Measurements from ENCODE around the gene CIDEC. TPM values are rescaled to one million over a fixed set of nuclear protein-coding genes. Genes with fewer than 3 reads are reported as not detected.

The CIDEC gene
- total and polyA plus RNA-seq, 2 of the 13 experiments (the other 11 are each of a cell fraction or from before 2014, with no cell fraction given), result 2.5 to 10.4 TPM

- TF ChIP-seq KDM3A (CRISPR knock-in tag; IDR thresholded peaks at IDR 0.05; ENCODE audit: low read depth) (no peak), ZNF317 (CRISPR knock-in tag; IDR thresholded peaks at IDR 0.05) (no peak), CREB1 (IDR thresholded peaks at IDR 0.05) (no peak), CREB1 (CRISPR knock-in tag; IDR thresholded peaks at IDR 0.05) (no peak), NFE2L2 (IDR thresholded peaks at IDR 0.05; ENCODE audit: low read length) (no peak), CENPX (CRISPR knock-in tag; IDR thresholded peaks at IDR 0.05) (no peak), NR2F2 (IDR thresholded peaks at IDR 0.05; ENCODE audit: borderline replicate concordance, low read depth) (no peak), CERS6 (CRISPR knock-in tag; IDR thresholded peaks at IDR 0.05) (no peak), GPN1 (CRISPR knock-in tag; IDR thresholded peaks at IDR 0.05; ENCODE audit: borderline replicate concordance) (no peak), MLXIP (CRISPR knock-in tag; IDR thresholded peaks at IDR 0.05; ENCODE audit: borderline replicate concordance) (no peak), MAZ (IDR thresholded peaks at IDR 0.05; ENCODE audit: borderline replicate concordance, low read depth, low read length) (peak; percentile 42; the same call in 1 of the 2 replicates), MAZ (CRISPR knock-in tag; IDR thresholded peaks at IDR 0.05; ENCODE audit: low read depth) (peak; percentile 82; the same call in 1 of the 2 replicates), ETV6 (CRISPR knock-in tag; conservative IDR thresholded peaks at IDR 0.05) (no peak), ZSCAN22 (CRISPR knock-in tag; IDR thresholded peaks at IDR 0.05) (no peak), TBX3 (IDR thresholded peaks at IDR 0.05; ENCODE audit: borderline replicate concordance) (0 out of 2 replicates have a peak, but pooled peaks have one; percentile 8), ELK4 (CRISPR knock-in tag; IDR thresholded peaks at IDR 0.05; ENCODE audit: borderline replicate concordance) (no peak), LCORL (IDR thresholded peaks at IDR 0.05) (no peak), LCORL (CRISPR knock-in tag; IDR thresholded peaks at IDR 0.05) (peak; percentile 94), IRF9 (CRISPR knock-in tag; IDR thresholded peaks at IDR 0.05; ENCODE audit: borderline replicate concordance) (no peak), ZNF550 (CRISPR knock-in tag; IDR thresholded peaks at IDR 0.05; ENCODE audit: borderline replicate concordance) (no peak), ZNF296 (CRISPR knock-in tag; conservative IDR thresholded peaks at IDR 0.05) (0 out of 2 replicates have a peak, but pooled peaks have one; percentile 27), ZFP41 (CRISPR knock-in tag; IDR thresholded peaks at IDR 0.05; ENCODE audit: borderline replicate concordance) (no peak), HNF4A (CRISPR knock-in tag; IDR thresholded peaks at IDR 0.05) (peak; percentile 6; the same call in 1 of the 2 replicates), SMARCE1 (IDR thresholded peaks at IDR 0.05; ENCODE audit: borderline replicate concordance) (no peak), SOX6 (IDR thresholded peaks at IDR 0.05) (no peak), SOX6 (CRISPR knock-in tag; IDR thresholded peaks at IDR 0.05) (no peak; the same call in 1 of the 2 replicates)
These were observed 37.0 kb upstream of the CIDEC start, which contains the start of gene IL17RC (continued) for GRCh38 chr3:9916734-9917680.

All from HepG2 (cell line).